ENCODE data around the gene PIGX. TPM values are rescaled to one million over a fixed set of nuclear protein-coding genes. Genes with fewer than 3 reads are reported as not detected.

Gene PIGX
- total and polyA plus RNA-seq, 2 experiments from 2014 or later: 13.0 to 14.5 TPM

DNA sequence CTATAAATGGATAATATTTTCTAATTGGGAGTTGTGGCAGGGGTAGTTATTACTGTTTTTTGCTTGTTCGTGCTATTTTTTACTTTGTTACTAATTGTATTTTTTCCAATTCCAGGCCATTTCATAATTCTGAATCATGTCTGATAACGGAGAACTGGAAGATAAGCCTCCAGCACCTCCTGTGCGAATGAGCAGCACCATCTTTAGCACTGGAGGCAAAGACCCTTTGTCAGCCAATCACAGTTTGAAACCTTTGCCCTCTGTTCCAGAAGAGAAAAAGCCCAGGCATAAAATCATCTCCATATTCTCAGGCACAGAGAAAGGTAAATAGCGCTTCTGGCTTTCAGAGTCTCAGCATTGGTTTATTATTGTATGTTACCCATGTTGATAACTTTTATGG, 70.3 kb downstream of the PIGX start:
- peaks cover 75% of the 10 kb centered on the region for H3K36me3 Mint-ChIP-seq (ENCODE audit: low read depth)
- H3K9me2 ChIP-seq (ENCODE audit: insufficient read depth): no peaks in the 10 kb centered on the region
- peaks cover 14% of the 10 kb centered on the region; the same call in 1 of the 2 replicates for H3K36me3 ChIP-seq (ENCODE audit: insufficient read depth)

More for the DNA sequence above, 70.3 kb downstream of the PIGX start:
- Histone ChIP-seq H3K27ac (ENCODE audit: low read depth) (no peak overlapping the region; the same call in 1 of the 2 replicates), H3K27me3 (ENCODE audit: insufficient read depth) (no peaks in the 10 kb centered on the region), H3F3A (replicated peaks; ENCODE audit: low read depth) (peaks cover 12% of the 10 kb centered on the region), H3K79me2 (replicated peaks; ENCODE audit: insufficient read depth) (peaks cover 96% of the 10 kb centered on the region), H2AFZ (no peak overlapping the region), H3K4me1 (ENCODE audit: insufficient read depth) (peaks cover 13% of the 10 kb centered on the region; the same call in 1 of the 2 replicates), H3K4me3 (no peak overlapping the region), H4K20me1 (replicated peaks; ENCODE audit: insufficient read depth) (peaks cover 10% of the 10 kb centered on the region), H3K4me2 (no peak overlapping the region)
- no peak for ATAC-seq
- Mint-ChIP-seq H3K27me3 (ENCODE audit: insufficient read depth, low read depth, poor library complexity) (peaks cover 2% of the 10 kb centered on the region), H3K4me1 (peaks cover 4% of the 10 kb centered on the region; the same call in 2 of the 3 replicates), H3K27ac (no peak overlapping the region; the same call in 1 of the 2 replicates), H3K9me3 (peaks cover 25% of the 10 kb centered on the region), H3K4me3 (no peak overlapping the region)
- TF ChIP-seq, protein P1, sequence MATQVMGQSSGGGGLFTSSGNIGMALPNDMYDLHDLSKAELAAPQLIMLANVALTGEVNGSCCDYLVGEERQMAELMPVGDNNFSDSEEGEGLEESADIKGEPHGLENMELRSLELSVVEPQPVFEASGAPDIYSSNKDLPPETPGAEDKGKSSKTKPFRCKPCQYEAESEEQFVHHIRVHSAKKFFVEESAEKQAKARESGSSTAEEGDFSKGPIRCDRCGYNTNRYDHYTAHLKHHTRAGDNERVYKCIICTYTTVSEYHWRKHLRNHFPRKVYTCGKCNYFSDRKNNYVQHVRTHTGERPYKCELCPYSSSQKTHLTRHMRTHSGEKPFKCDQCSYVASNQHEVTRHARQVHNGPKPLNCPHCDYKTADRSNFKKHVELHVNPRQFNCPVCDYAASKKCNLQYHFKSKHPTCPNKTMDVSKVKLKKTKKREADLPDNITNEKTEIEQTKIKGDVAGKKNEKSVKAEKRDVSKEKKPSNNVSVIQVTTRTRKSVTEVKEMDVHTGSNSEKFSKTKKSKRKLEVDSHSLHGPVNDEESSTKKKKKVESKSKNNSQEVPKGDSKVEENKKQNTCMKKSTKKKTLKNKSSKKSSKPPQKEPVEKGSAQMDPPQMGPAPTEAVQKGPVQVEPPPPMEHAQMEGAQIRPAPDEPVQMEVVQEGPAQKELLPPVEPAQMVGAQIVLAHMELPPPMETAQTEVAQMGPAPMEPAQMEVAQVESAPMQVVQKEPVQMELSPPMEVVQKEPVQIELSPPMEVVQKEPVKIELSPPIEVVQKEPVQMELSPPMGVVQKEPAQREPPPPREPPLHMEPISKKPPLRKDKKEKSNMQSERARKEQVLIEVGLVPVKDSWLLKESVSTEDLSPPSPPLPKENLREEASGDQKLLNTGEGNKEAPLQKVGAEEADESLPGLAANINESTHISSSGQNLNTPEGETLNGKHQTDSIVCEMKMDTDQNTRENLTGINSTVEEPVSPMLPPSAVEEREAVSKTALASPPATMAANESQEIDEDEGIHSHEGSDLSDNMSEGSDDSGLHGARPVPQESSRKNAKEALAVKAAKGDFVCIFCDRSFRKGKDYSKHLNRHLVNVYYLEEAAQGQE (IDR thresholded peaks at IDR 0.05; ENCODE audit: unreplicated experiment): no peak
- TF ChIP-seq ZNF114 (CRISPR knock-in tag; IDR thresholded peaks at IDR 0.05): no peak
- no peak for DNase-seq (ENCODE audit: low spot score)

Small RNA genes lying within 50 kb of the gene (small RNA-seq; reads per million reads assigned to genes)
- gene RNU4-89P (ENCODE audit: low replicate concordance) (not detected), gene RNU6-42P (ENCODE audit: low replicate concordance) (0.42 reads per million, percentile 28 among the genes with 10 or more reads in this experiment), gene RNU6-646P (ENCODE audit: low replicate concordance) (not detected)

Other genes with a start within 250 kb of the PIGX start
- gene RNF168, start 208.6 kb upstream of the PIGX start, total RNA-seq (2014; rRNA removed; shearing (Covaris generic)): 51.0 and 53.0 TPM in 2 replicates
- 29.5 and 33.0 TPM in 2 replicates for gene RNF168, start 208.6 kb upstream of the PIGX start, polyA plus RNA-seq (2016; fragmentation: Nextera tagmentation; extraction: Ambion mirVana)
- not detected in 2 replicates for gene SMCO1, start 197.0 kb upstream of the PIGX start, total RNA-seq (2014; rRNA removed; shearing (Covaris generic))
- not detected in 2 replicates for gene SMCO1, start 197.0 kb upstream of the PIGX start, polyA plus RNA-seq (2016; fragmentation: Nextera tagmentation; extraction: Ambion mirVana)
- gene WDR53, start 143.8 kb upstream of the PIGX start, total RNA-seq (2014; rRNA removed; shearing (Covaris generic)): 1.6 and 6.8 TPM in 2 replicates
- gene WDR53, start 143.8 kb upstream of the PIGX start, polyA plus RNA-seq (2016; fragmentation: Nextera tagmentation; extraction: Ambion mirVana): 26.7 and 29.7 TPM in 2 replicates
- gene FBXO45, start 143.7 kb upstream of the PIGX start, total RNA-seq (2014; rRNA removed; shearing (Covaris generic)): 23.7 and 25.3 TPM in 2 replicates
- gene FBXO45, start 143.7 kb upstream of the PIGX start, polyA plus RNA-seq (2016; fragmentation: Nextera tagmentation; extraction: Ambion mirVana): 10.3 and 11.5 TPM in 2 replicates
- 5.9 and 8.5 TPM in 2 replicates for gene NRROS, start 72.7 kb upstream of the PIGX start, total RNA-seq (2014; rRNA removed; shearing (Covaris generic))
- gene NRROS, start 72.7 kb upstream of the PIGX start, polyA plus RNA-seq (2016; fragmentation: Nextera tagmentation; extraction: Ambion mirVana): 1.2 and 2.3 TPM in 2 replicates
- gene CEP19, start 127 bp upstream of the PIGX start, total RNA-seq (2014; rRNA removed; shearing (Covaris generic)): 1.6 and 2.3 TPM in 2 replicates
- gene CEP19, start 127 bp upstream of the PIGX start, polyA plus RNA-seq (2016; fragmentation: Nextera tagmentation; extraction: Ambion mirVana): 1.8 and 2.5 TPM in 2 replicates
- gene PAK2, start 27.5 kb downstream of the PIGX start, total RNA-seq (2014; rRNA removed; shearing (Covaris generic)): 49.4 and 56.0 TPM in 2 replicates
- 24.3 and 25.5 TPM in 2 replicates for gene PAK2, start 27.5 kb downstream of the PIGX start, polyA plus RNA-seq (2016; fragmentation: Nextera tagmentation; extraction: Ambion mirVana)
- 34.3 and 44.0 TPM in 2 replicates for gene SENP5, start 155.5 kb downstream of the PIGX start, total RNA-seq (2014; rRNA removed; shearing (Covaris generic))
- gene SENP5, start 155.5 kb downstream of the PIGX start, polyA plus RNA-seq (2016; fragmentation: Nextera tagmentation; extraction: Ambion mirVana): 8.3 and 12.2 TPM in 2 replicates
- gene NCBP2, start 230.2 kb downstream of the PIGX start, total RNA-seq (2014; rRNA removed; shearing (Covaris generic)): 72.7 and 78.4 TPM in 2 replicates
- gene NCBP2, start 230.2 kb downstream of the PIGX start, polyA plus RNA-seq (2016; fragmentation: Nextera tagmentation; extraction: Ambion mirVana): 83.8 and 98.9 TPM in 2 replicates